ENCODE data around the gene LUC7L2.

GRCh38 chr7:139374246-139374645, 14.6 kb downstream of the LUC7L2 start:
- TF ChIP-seq CTCF (IDR thresholded peaks at IDR 0.05) (no peak), EZH2 (IDR thresholded peaks at IDR 0.05; ENCODE audit: borderline replicate concordance, insufficient read depth, low read depth, low read length, poor library complexity, severe bottlenecking) (no peak)

Data from B cell (primary cell).